Body of pancreas (tissue), 4 donors: ENCODE results near the gene GMDS. TPM values are rescaled to one million over a fixed set of nuclear protein-coding genes. Genes with fewer than 3 reads are reported as not detected.
A peak's percentile ranks its signal among the peaks of the same experiment; 100 is the strongest.

Experiments
- ATAC-seq: fragments of 150-250 bp; one replicate; pipeline ENCODE4 v1.9.1; 2016
- DNase-seq, 4 donors: peaks; one replicate each; pipeline ENCODE4 v3.0.0-alpha.2; 2019
- H3K27ac ChIP-seq, 4 donors: fragments of 200-600 bp; sonication (generic); 1 replicate in 3 of 4; 2 replicates in 1 of 4; pipeline versions ENCODE4 v1.5.1 to v1.6.1; 2016 to 2019; ENCODE audit warnings: mild to moderate bottlenecking in 1 of 4, mixed read lengths in 1 of 4, moderate library complexity in 1 of 4
- H3K27me3 ChIP-seq, 2 donors: fragments of 200-600 bp; sonication (generic); one replicate each; pipeline ENCODE4 v1.6.0; 2016; ENCODE audit warnings: mild to moderate bottlenecking in 1 of 2
- H3K36me3 ChIP-seq, 2 donors: fragments of 200-600 bp; sonication (generic); replicated peaks in 1 of 2; 2 replicates each; pipeline ENCODE4 v1.5.1; 2016; ENCODE audit warnings: low read depth in 2 of 2; ENCODE audit not compliant: insufficient read depth in 1 of 2
- H3K4me1 ChIP-seq: fragments of 200-600 bp; sonication (generic); one replicate; pipeline ENCODE4 v1.6.0; 2016
- H3K4me3 ChIP-seq, 2 donors: fragments of 200-600 bp; sonication (generic); 1 replicate in 1 of 2; 2 replicates in 1 of 2; pipeline ENCODE4 v1.5.1; 2016 to 2019
- H3K9me3 ChIP-seq, 3 donors: fragments of 200-600 bp; sonication (generic); 1 replicate in 2 of 3; 2 replicates in 1 of 3; pipeline ENCODE4 v1.5.1; 2016
- POLR2A ChIP-seq, 3 donors: fragments of 450-650 bp; IDR thresholded peaks; one replicate each; pipeline ENCODE4 v1.6.1; 2016; ENCODE audit warnings: antibody characterized with exemption in 3 of 3, mild to moderate bottlenecking in 2 of 3
- WGBS, 2 donors: methylation state at CpG; one replicate each; pipeline ENCODE4 v1.1.5; 2017; 5-methylcytosine and 5-hydroxymethylcytosine counted together
- intact Hi-C: fragments of 100-400 bp; cut with DNase I; formaldehyde crosslinking; loops from one replicate; pipeline ENCODE4 v1.15.1; 2023
- total RNA-seq, 2 donors: library from RNA; depleted of rRNA; stranded (reverse); fragments of >200 nt; gene quantifications; one replicate each; pipeline ENCODE4 v1.1.0, GENCODE V29; 2016
- TF ChIP-seq, protein P1 (sequence below), 7 experiments: fragments of 450-650 bp in 4 of 7; fragments of 200-600 bp in 3 of 7; sonication (generic) in 3 of 7; IDR thresholded peaks; one replicate each; pipeline ENCODE4 v1.5.1; 2016 to 2019; ENCODE audit warnings: antibody characterized with exemption in 7 of 7

Gene GMDS
- total RNA-seq, 2 donors from 2014 or later, result 34.5 to 63.3 TPM

- Histone ChIP-seq H3K4me3 (no peak overlapping the region), H3K36me3 (no peaks in the 10 kb centered on the region), H3K27me3 (no peaks in the 10 kb centered on the region), H3K9me3 (no peaks in the 10 kb centered on the region), H3K27ac (peak overlapping the region in 3 of 4 donors; percentile 3 to 59 (median 38)), H3K4me1 (peaks cover 14% of the 10 kb centered on the region)
- ATAC-seq, result no peak
- 57 to 65% methylated on average over 11 of the region's 11 CpGs for WGBS, 2 donors
- TF ChIP-seq POLR2A (IDR thresholded peaks at IDR 0.05), result no peak
- TF ChIP-seq, protein P1, sequence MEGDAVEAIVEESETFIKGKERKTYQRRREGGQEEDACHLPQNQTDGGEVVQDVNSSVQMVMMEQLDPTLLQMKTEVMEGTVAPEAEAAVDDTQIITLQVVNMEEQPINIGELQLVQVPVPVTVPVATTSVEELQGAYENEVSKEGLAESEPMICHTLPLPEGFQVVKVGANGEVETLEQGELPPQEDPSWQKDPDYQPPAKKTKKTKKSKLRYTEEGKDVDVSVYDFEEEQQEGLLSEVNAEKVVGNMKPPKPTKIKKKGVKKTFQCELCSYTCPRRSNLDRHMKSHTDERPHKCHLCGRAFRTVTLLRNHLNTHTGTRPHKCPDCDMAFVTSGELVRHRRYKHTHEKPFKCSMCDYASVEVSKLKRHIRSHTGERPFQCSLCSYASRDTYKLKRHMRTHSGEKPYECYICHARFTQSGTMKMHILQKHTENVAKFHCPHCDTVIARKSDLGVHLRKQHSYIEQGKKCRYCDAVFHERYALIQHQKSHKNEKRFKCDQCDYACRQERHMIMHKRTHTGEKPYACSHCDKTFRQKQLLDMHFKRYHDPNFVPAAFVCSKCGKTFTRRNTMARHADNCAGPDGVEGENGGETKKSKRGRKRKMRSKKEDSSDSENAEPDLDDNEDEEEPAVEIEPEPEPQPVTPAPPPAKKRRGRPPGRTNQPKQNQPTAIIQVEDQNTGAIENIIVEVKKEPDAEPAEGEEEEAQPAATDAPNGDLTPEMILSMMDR (IDR thresholded peaks at IDR 0.05), result no peak
- no peak for DNase-seq
- intact Hi-C loops, result no loop called here
These were observed 424.3 kb downstream of the GMDS start for GRCh38 chr6:1821164-1821512.

GRCh38 chr6:1820714-1821113 lies 424.7 kb downstream of the GMDS start:
- 86 to 90% methylated on average over 1 of the region's 1 CpG for WGBS, 2 donors
- H3K36me3 ChIP-seq, result no peaks in the 10 kb centered on the region
- DNase-seq (no peak), ATAC-seq (no peak)
- no peaks in the 10 kb centered on the region for H3K27me3 ChIP-seq
- H3K4me3 ChIP-seq, result no peak overlapping the region
- TF ChIP-seq, protein P1 (IDR thresholded peaks at IDR 0.05), result no peak
- TF ChIP-seq POLR2A (IDR thresholded peaks at IDR 0.05), result no peak
- intact Hi-C loops, result no loop called here
- no peaks in the 10 kb centered on the region for H3K9me3 ChIP-seq
- H3K4me1 ChIP-seq, result peaks cover 14% of the 10 kb centered on the region
- H3K27ac ChIP-seq, result peak overlapping the region in 2 of 4 donors; percentile 3 to 59

GRCh38 chr6:1820165-1820564 lies 425.2 kb downstream of the GMDS start:
- intact Hi-C loops, result no loop called here
- no peak for ATAC-seq
- H3K9me3 ChIP-seq, result no peaks in the 10 kb centered on the region
- no peak for TF ChIP-seq POLR2A (IDR thresholded peaks at IDR 0.05)
- TF ChIP-seq, protein P1 (IDR thresholded peaks at IDR 0.05), result no peak
- no peaks in the 10 kb centered on the region for H3K36me3 ChIP-seq
- H3K4me1 ChIP-seq, result peaks cover 14% of the 10 kb centered on the region
- no peaks in the 10 kb centered on the region for H3K27me3 ChIP-seq
- no peak overlapping the region for H3K4me3 ChIP-seq
- DNase-seq, result no peak
- H3K27ac ChIP-seq, result no peak overlapping the region
- WGBS, 2 donors, result 58 to 64% methylated on average over 1 of the region's 1 CpG

DNA sequence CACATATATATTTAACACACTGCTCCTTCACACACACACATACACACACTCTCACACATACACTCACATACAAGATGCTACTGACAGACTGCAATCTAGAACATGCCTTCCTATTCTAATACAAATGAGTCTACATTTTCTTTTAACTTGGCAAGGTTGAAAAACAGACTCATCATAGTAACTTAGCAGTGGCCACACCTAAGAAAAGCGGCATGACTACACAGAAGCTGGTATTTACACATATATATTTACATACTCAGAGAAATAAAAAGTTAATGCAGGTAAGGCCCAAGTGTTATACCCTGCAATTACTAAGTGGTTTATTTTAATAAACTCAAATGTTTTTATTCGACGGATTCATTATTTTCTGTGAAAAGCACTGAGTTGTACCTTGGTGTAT lies 426.4 kb downstream of the GMDS start:
- no peaks in the 10 kb centered on the region for H3K9me3 ChIP-seq
- no peaks in the 10 kb centered on the region for H3K27me3 ChIP-seq
- DNase-seq (no peak), ATAC-seq (no peak)
- 96 to 98% methylated on average over 3 of the region's 3 CpGs for WGBS, 2 donors
- no peak for TF ChIP-seq POLR2A (IDR thresholded peaks at IDR 0.05)
- TF ChIP-seq, protein P1 (IDR thresholded peaks at IDR 0.05), result no peak
- H3K4me1 ChIP-seq, result peaks cover 14% of the 10 kb centered on the region
- no peak overlapping the region for H3K27ac ChIP-seq
- H3K36me3 ChIP-seq, result no peaks in the 10 kb centered on the region
- H3K4me3 ChIP-seq, result no peak overlapping the region
- intact Hi-C loops, result no loop called here

- peaks cover 14% of the 10 kb centered on the region for H3K4me1 ChIP-seq
- intact Hi-C loops, result no loop called here
- no peaks in the 10 kb centered on the region for H3K27me3 ChIP-seq
- H3K4me3 ChIP-seq, result no peak overlapping the region
- WGBS, 2 donors, result 73 to 75% methylated on average over 4 of the region's 4 CpGs
- no peak overlapping the region for H3K27ac ChIP-seq
- DNase-seq, result no peak
- ATAC-seq, result no peak
- H3K9me3 ChIP-seq, result no peaks in the 10 kb centered on the region
- no peaks in the 10 kb centered on the region for H3K36me3 ChIP-seq
- no peak for TF ChIP-seq POLR2A (IDR thresholded peaks at IDR 0.05)
- TF ChIP-seq, protein P1 (IDR thresholded peaks at IDR 0.05), result no peak
These were observed 428.2 kb downstream of the GMDS start for GRCh38 chr6:1817033-1817761.
